Uterus (tissue), 4 donors: Measurements from ENCODE around the gene TANC1. TPM values are rescaled to one million over a fixed set of nuclear protein-coding genes. Genes with fewer than 3 reads are reported as not detected.

Experiments used
- DNase-seq, 2 donors: peaks; one replicate each; pipeline ENCODE4 v3.0.0-alpha.2; 2019 to 2020
- H3K27ac ChIP-seq, 2 donors: fragments of 200-600 bp; sonication (generic); 1 replicate in 1 of 2; 2 replicates in 1 of 2; pipeline ENCODE4 v1.5.1; 2016 to 2018
- H3K27me3 ChIP-seq, 2 donors: fragments of 200-600 bp; sonication (generic); one replicate each; pipeline ENCODE4 v1.5.1; 2018 to 2019; ENCODE audit warnings: control low read depth in 1 of 2
- H3K36me3 ChIP-seq, 2 donors: fragments of 200-600 bp; sonication (generic); one replicate each; pipeline ENCODE4 v1.5.1; 2019; ENCODE audit warnings: control low read depth in 1 of 2
- H3K4me1 ChIP-seq, 2 donors: fragments of 200-600 bp; sonication (generic); one replicate each; pipeline ENCODE4 v1.5.1; 2018 to 2019; ENCODE audit warnings: control low read depth in 1 of 2
- H3K4me3 ChIP-seq, 2 donors: fragments of 200-600 bp; sonication (generic); 1 replicate in 1 of 2; 2 replicates in 1 of 2; pipeline ENCODE4 v1.5.1; 2018 to 2019; ENCODE audit warnings: mild to moderate bottlenecking in 1 of 2
- H3K9me3 ChIP-seq, 2 donors: fragments of 200-600 bp; sonication (generic); one replicate each; pipeline ENCODE4 v1.5.1; 2019; ENCODE audit warnings: control low read depth in 1 of 2
- CTCF ChIP-seq, 4 experiments: fragments of 200-600 bp in 2 of 4; fragments of 450-650 bp in 2 of 4; sonication (generic) in 2 of 4; IDR thresholded peaks; one replicate each; pipeline ENCODE4 v1.5.1; 2016 to 2019; ENCODE audit warnings: antibody characterized with exemption in 4 of 4, mild to moderate bottlenecking in 2 of 4, moderate library complexity in 1 of 4
- POLR2A ChIP-seq, 2 donors: fragments of 450-650 bp; IDR thresholded peaks; one replicate each; pipeline ENCODE4 v1.6.1; 2016; ENCODE audit warnings: antibody characterized with exemption in 2 of 2, mild to moderate bottlenecking in 1 of 2, moderate library complexity in 1 of 2
- intact Hi-C: fragments of 100-400 bp; cut with DNase I; formaldehyde crosslinking; loops from one replicate; pipeline ENCODE4 v1.15.1; 2023; ENCODE audit warnings: low total_unique reads
- total RNA-seq, 4 donors: library from RNA; depleted of rRNA in 3 of 4; stranded (reverse); fragments of >200 nt in 3 of 4; gene quantifications; one replicate each; pipeline versions ENCODE4 v1.1.0 to v1.2.4, GENCODE V29; 2014 to 2023
- donor health status: DM: yes; HTN: yes; CAD: no.

Gene TANC1
- total RNA-seq, 4 donors from 2014 or later, result 34.7 to 92.7 (median 67.4) TPM

DNA sequence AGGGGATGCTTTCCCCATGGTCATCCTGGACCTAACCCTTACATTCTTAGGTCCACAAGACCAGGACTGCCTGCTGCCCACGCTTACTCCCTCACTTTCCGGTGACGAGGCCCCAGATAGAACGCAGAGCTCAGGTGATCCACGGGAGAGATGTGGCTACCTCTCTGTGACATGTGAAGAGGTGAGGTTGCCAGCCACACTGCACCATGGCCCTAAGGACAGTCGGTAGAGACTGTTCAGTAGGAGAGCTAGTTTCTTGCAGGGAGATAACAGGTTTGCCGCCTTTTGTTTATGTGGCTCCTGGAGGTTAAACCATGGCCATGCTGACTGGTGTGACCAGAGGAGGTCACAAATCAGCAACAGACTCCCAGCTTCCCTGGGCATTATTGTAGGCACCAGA is 246.7 kb downstream of the TANC1 start:
- no peak for TF ChIP-seq POLR2A (IDR thresholded peaks at IDR 0.05)
- no peak for TF ChIP-seq CTCF (IDR thresholded peaks at IDR 0.05)
- intact Hi-C loops, result no loop called here
- H3K36me3 ChIP-seq, result no peaks in the 10 kb centered on the region
- DNase-seq, result no peak
- no peaks in the 10 kb centered on the region for H3K4me1 ChIP-seq
- no peaks in the 10 kb centered on the region for H3K27me3 ChIP-seq
- no peak overlapping the region for H3K4me3 ChIP-seq
- no peaks in the 10 kb centered on the region for H3K9me3 ChIP-seq
- H3K27ac ChIP-seq, result no peak overlapping the region

DNA sequence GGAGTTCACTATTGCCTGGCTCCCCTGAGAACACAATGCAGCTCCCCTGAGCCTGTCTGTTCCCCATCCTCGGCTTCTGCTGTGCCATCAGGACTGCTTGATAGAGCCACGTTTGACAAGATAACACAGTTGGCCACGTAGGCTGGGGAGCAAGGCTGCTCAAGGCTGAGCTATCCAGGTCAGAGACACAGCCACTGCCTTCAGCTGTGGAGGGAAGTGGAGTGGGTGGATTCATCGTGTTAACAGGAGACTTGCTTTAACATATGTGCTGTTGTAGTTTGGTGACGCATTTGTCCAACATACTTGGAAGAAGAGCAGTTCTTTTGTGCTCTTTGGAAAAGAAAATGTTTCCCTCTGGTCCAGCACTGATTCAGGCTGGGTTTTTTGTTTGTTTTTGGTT is 249.2 kb downstream of the TANC1 start:
- Histone ChIP-seq H3K27ac (no peak overlapping the region), H3K36me3 (no peaks in the 10 kb centered on the region), H3K4me1 (no peaks in the 10 kb centered on the region), H3K9me3 (no peaks in the 10 kb centered on the region), H3K4me3 (no peak overlapping the region), H3K27me3 (no peaks in the 10 kb centered on the region)
- TF ChIP-seq CTCF (IDR thresholded peaks at IDR 0.05) (no peak), POLR2A (IDR thresholded peaks at IDR 0.05) (no peak)
- no peak for DNase-seq
- intact Hi-C loops, result no loop called here

GRCh38 chr2:159218389-159218788 is 249.9 kb downstream of the TANC1 start:
- intact Hi-C loops, result no loop called here
- Histone ChIP-seq H3K4me3 (no peak overlapping the region), H3K27ac (no peak overlapping the region), H3K36me3 (no peaks in the 10 kb centered on the region), H3K9me3 (no peaks in the 10 kb centered on the region), H3K4me1 (no peaks in the 10 kb centered on the region), H3K27me3 (no peaks in the 10 kb centered on the region)
- no peak for DNase-seq
- TF ChIP-seq CTCF (IDR thresholded peaks at IDR 0.05), result no peak
- TF ChIP-seq POLR2A (IDR thresholded peaks at IDR 0.05), result no peak

DNA sequence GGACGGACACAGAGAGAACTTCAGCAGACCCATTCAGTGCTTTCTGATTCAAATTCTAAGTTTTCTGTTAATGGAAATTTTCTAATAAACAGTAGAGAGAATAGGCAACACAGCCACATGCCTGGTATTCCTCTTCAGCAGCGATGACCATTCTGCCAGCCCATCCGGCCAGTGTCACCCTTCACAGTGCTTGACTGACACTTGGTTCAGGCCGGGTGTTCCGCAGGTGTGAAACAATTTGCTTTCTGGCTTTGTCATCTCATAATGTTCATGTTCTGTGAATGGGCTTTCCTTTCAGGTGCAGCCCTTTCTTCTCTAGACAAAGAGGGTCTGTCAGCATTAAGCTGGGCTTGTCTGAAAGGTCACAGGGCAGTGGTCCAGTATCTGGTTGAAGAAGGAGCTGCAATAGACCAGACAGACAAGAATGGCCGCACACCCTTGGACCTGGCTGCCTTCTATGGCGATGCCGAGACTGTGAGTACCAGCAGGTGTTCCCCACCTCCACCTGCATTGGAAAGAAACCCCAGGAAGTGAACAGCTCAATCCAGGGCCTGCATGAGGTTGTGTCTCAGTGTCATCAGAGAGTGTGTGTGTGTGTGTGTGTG is 251.1 kb downstream of the TANC1 start:
- H3K4me1 ChIP-seq, result no peaks in the 10 kb centered on the region
- no peak overlapping the region for H3K27ac ChIP-seq
- H3K9me3 ChIP-seq, result no peaks in the 10 kb centered on the region
- DNase-seq, result no peak
- no peaks in the 10 kb centered on the region for H3K36me3 ChIP-seq
- intact Hi-C loops, result no loop called here
- no peak overlapping the region for H3K4me3 ChIP-seq
- no peaks in the 10 kb centered on the region for H3K27me3 ChIP-seq
- TF ChIP-seq CTCF (IDR thresholded peaks at IDR 0.05) (no peak), POLR2A (IDR thresholded peaks at IDR 0.05) (no peak)

GRCh38 chr2:159224061-159224813 is 255.8 kb downstream of the TANC1 start:
- H3K4me1 ChIP-seq, result no peaks in the 10 kb centered on the region
- H3K27ac ChIP-seq, result peak overlapping the region in 1 of 2 donors; percentile 8
- TF ChIP-seq POLR2A (IDR thresholded peaks at IDR 0.05) (no peak), CTCF (IDR thresholded peaks at IDR 0.05) (no peak)
- no peak overlapping the region for H3K4me3 ChIP-seq
- H3K36me3 ChIP-seq, result no peaks in the 10 kb centered on the region
- intact Hi-C loops, result no loop called here
- H3K9me3 ChIP-seq, result no peaks in the 10 kb centered on the region
- DNase-seq, result no peak
- no peaks in the 10 kb centered on the region for H3K27me3 ChIP-seq
